Prostate gland (tissue), 2 donors: ENCODE results near the gene CFAP68. TPM values are rescaled to one million over a fixed set of nuclear protein-coding genes. Genes with fewer than 3 reads are reported as not detected.
A peak's percentile ranks its signal among the peaks of the same experiment; 100 is the strongest.

Source experiments
- DNase-seq: peaks from one replicate; pipeline ENCODE4 v3.0.0-alpha.2; 2019; ENCODE audit warnings: low spot score
- H3K27ac ChIP-seq, 2 donors: fragments of 200-600 bp; sonication (generic); 2 replicates each; pipeline ENCODE4 v1.5.1; 2017 to 2019
- H3K27me3 ChIP-seq: fragments of 200-600 bp; sonication (generic); replicated peaks from 2 replicates; pipeline ENCODE4 v1.5.1; 2019; ENCODE audit not compliant: insufficient read depth
- H3K36me3 ChIP-seq, 2 donors: fragments of 200-600 bp; sonication (generic); 1 replicate in 1 of 2; 2 replicates in 1 of 2; pipeline versions ENCODE4 v1.5.1 to v1.8.1; 2017 to 2019
- H3K4me1 ChIP-seq: fragments of 200-600 bp; sonication (generic); replicated peaks from 2 replicates; pipeline ENCODE4 v1.5.1; 2019
- H3K4me3 ChIP-seq, 2 donors: fragments of 200-600 bp; sonication (generic); 2 replicates each; pipeline ENCODE4 v1.5.1; 2017 to 2019
- H3K9me3 ChIP-seq: fragments of 200-600 bp; sonication (generic); 2 replicates; pipeline ENCODE4 v1.5.1; 2017
- CTCF ChIP-seq, 4 experiments: fragments of 200-600 bp in 2 of 4; fragments of 450-650 bp in 2 of 4; sonication (generic) in 2 of 4; IDR thresholded peaks; 1 replicate in 3 of 4; 2 replicates in 1 of 4; pipeline ENCODE4 v1.5.1; 2016 to 2019; ENCODE audit warnings: antibody characterized with exemption in 4 of 4, mild to moderate bottlenecking in 2 of 4, moderate library complexity in 2 of 4
- POLR2A ChIP-seq: fragments of 450-650 bp; IDR thresholded peaks from one replicate; pipeline ENCODE4 v1.6.1; 2016; ENCODE audit warnings: antibody characterized with exemption, mild to moderate bottlenecking
- POLR2AphosphoS5 ChIP-seq: sonication (generic); formaldehyde crosslinking; IDR thresholded peaks from one replicate; pipeline ENCODE4 v1.6.1; 2017; ENCODE audit warnings: antibody characterized with exemption
- WGBS: methylation state at CpG from one replicate; pipeline ENCODE4 v1.1.5; 2018; 5-methylcytosine and 5-hydroxymethylcytosine counted together
- intact Hi-C: fragments of 100-400 bp; cut with DNase I; formaldehyde crosslinking; loops from one replicate; pipeline ENCODE4 v1.14.2; 2022
- total RNA-seq, 2 donors: library from RNA; depleted of rRNA; stranded (reverse); fragments of >200 nt; gene quantifications; one replicate each; pipeline ENCODE4 v1.1.0, GENCODE V29; 2016

The CFAP68 gene
- total RNA-seq, 2 donors from 2014 or later, result 42.2 to 46.2 TPM

- Histone ChIP-seq H3K9me3 (no peaks in the 10 kb centered on the region), H3K4me3 (peak overlapping the region; percentile 31 to 33), H3K4me1 (peaks cover 15% of the 10 kb centered on the region), H3K27ac (peak overlapping the region; percentile 92 to 95), H3K27me3 (no peaks in the 10 kb centered on the region), H3K36me3 (no peaks in the 10 kb centered on the region)
- no peak for TF ChIP-seq CTCF (IDR thresholded peaks at IDR 0.05)
- no peak for TF ChIP-seq POLR2AphosphoS5
- no peak for TF ChIP-seq POLR2A
- no peak for DNase-seq
- 56% methylated on average over 24 of the region's 24 CpGs for WGBS
- intact Hi-C loops, result loop anchor here (2.0 kb wide), 1 partner anchor 66 kb away; no protein-coding TSS in a partner anchor
Observed at GRCh38 chr11:111913031-111913861, 33.9 kb downstream of the CFAP68 start.

- Histone ChIP-seq H3K36me3 (no peaks in the 10 kb centered on the region), H3K9me3 (no peaks in the 10 kb centered on the region), H3K4me3 (peak overlapping the region in 1 of 2 donors; percentile 33), H3K4me1 (peaks cover 15% of the 10 kb centered on the region), H3K27ac (peak overlapping the region; percentile 92 to 95), H3K27me3 (no peaks in the 10 kb centered on the region)
- intact Hi-C loops, result loop anchor here (2.0 kb wide), 1 partner anchor 65 kb away; no protein-coding TSS in a partner anchor
- TF ChIP-seq POLR2AphosphoS5 (peak; percentile 68), POLR2A (no peak), CTCF (IDR thresholded peaks at IDR 0.05) (no peak)
- WGBS, result 13% methylated on average over 4 of the region's 4 CpGs
- DNase-seq, result no peak
Observed at GRCh38 chr11:111913997-111914396, 34.7 kb downstream of the CFAP68 start.

GRCh38 chr11:111916768-111917167, 37.4 kb downstream of the CFAP68 start:
- H3K4me3 ChIP-seq, result no peak overlapping the region
- H3K9me3 ChIP-seq, result no peaks in the 10 kb centered on the region
- H3K36me3 ChIP-seq, result no peaks in the 10 kb centered on the region
- WGBS, result 100% methylated on average over 1 of the region's 1 CpG
- intact Hi-C loops, result no loop called here
- peak overlapping the region in 1 of 2 donors; percentile 93 for H3K27ac ChIP-seq
- H3K4me1 ChIP-seq, result peaks cover 15% of the 10 kb centered on the region
- DNase-seq, result no peak
- H3K27me3 ChIP-seq, result no peaks in the 10 kb centered on the region
- TF ChIP-seq CTCF (IDR thresholded peaks at IDR 0.05) (no peak), POLR2AphosphoS5 (no peak), POLR2A (no peak)

DNA sequence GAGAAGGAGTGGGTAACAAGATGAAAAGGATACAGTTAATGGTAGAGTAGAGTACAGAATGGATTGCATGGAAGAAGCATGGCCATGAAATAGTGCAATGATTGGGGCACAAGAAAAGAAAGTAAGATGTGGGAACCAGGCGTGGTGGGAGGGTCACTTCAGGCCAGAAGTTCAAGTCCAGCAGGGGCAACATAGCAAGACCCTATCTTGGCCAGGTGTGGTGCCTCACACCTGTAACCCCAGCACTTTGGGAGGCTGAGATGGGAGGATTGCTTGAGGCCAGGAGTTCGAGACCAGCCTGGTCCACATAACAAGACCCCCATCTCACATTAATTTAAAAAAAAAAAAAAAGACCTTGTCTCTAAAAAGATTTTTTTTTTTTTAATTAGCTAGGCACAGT, 38.0 kb downstream of the CFAP68 start:
- Histone ChIP-seq H3K4me1 (peaks cover 12% of the 10 kb centered on the region), H3K27ac (peak overlapping the region; percentile 91 to 93)
- 96% methylated on average over 2 of the region's 2 CpGs for WGBS

More for the DNA sequence above, 38.0 kb downstream of the CFAP68 start:
- no peak for TF ChIP-seq CTCF (IDR thresholded peaks at IDR 0.05)
- TF ChIP-seq POLR2A, result no peak
- TF ChIP-seq POLR2AphosphoS5, result no peak
- H3K4me3 ChIP-seq, result no peak overlapping the region
- no peak for DNase-seq
- H3K9me3 ChIP-seq, result no peaks in the 10 kb centered on the region
- intact Hi-C loops, result no loop called here
- no peaks in the 10 kb centered on the region for H3K27me3 ChIP-seq
- no peaks in the 10 kb centered on the region for H3K36me3 ChIP-seq
